Stimulated activated CD4-positive, alpha-beta T cell treated with anti-CD3 and anti-CD28 coated beads, Interleukin-15, amount 100 ng/mL, for 24 hours (primary cell): ENCODE data around the gene RBMXL3.

Source experiments
- DNase-seq: peaks from one replicate; pipeline ENCODE4 v3.0.0-alpha.2; 2020

Gene RBMXL3

DNA sequence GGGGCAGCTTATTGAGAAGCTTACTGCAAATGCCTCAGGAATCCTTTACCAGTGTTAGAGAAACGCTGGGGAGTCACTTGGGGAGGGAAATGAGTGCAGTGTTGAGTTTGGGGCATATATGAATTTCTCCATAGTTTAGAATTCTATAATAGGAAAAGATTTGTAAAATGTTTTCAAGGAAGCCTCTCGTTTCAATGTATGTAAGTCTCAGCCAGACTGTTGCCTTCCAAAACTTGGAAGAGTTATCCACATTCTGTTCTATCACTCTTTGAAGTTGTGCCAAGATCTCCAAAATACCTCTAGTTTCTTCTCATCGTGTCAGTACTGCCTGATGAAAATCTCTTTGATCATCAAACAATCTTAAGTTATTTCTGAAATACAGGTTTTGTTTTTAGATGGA, 45.3 kb downstream of the RBMXL3 start:
- no peak for DNase-seq

- DNase-seq, result no peak
Measured at GRCh38 chrX:115236560-115236959, 47.4 kb downstream of the RBMXL3 start.

- DNase-seq, result no peak
Measured at GRCh38 chrX:115237056-115237455, 47.8 kb downstream of the RBMXL3 start.
